GM18867 (cell line): ENCODE data around the gene DOK5.

ENCODE experiments used
- ATAC-seq: cut with Tn5 transposase; IDR thresholded peaks from one replicate; pipeline ENCODE4 v1.9.1; 2021; ENCODE audit warnings: mild to moderate bottlenecking, moderate library complexity; ENCODE audit not compliant: unreplicated experiment

Gene DOK5

GRCh38 chr20:54606380-54606779, 131.0 kb downstream of the DOK5 start:
- no peak for ATAC-seq

GRCh38 chr20:54608039-54608745, 132.8 kb downstream of the DOK5 start:
- no peak for ATAC-seq

DNA sequence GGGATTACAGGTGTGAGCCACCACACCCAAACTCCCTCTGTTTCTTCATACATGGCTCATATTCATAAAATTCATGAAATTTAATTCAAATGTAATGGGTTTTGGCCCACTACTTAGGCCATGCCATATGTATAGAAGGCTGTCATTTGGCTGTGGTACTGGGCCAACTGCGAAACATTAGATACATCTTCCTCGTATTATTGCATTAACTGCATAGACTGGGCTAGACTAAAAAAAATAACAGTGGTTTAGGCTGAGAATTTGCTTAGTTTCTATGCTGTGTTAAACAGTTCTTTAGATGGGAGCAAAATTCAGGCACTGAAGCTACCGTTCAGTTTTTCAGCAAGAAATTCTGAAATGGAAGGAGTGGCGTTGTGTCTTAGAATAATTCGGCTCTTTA, 133.6 kb downstream of the DOK5 start:
- no peak for ATAC-seq

DNA sequence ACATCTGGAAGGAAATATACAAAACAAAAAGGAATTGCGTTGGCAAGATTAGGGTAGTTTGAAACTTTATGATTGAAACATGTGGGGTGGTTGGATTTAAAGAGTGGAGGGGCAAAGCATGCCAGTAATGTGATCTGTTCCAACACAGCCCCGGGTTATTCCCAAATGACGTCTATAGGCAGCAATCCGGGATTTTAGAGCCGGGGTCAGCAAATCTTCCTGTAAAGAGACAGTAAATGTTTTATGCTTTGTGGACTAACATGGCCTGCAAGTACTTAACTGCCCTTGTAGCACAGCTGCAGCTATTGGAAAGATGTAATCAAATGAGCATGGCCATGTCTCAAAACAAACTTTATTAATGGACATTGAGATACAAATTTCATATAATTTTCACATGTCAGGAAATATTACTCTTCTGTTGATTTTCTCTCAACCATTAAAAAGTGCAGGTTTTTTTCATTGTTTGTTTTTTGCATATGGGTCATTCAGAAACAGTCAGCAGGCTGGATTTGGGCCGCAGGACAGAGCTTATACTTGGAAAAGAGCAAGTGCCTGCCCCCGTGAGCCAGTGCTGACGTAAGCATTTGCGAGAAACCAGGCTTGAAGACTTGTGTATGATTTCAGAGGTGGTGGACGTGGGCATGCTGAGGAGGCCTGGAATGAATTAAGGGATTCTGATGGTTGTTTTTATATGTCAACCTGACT, 136.5 kb downstream of the DOK5 start:
- ATAC-seq = no peak

- no peak for ATAC-seq
Measured at GRCh38 chr20:54618412-54618811, 143.0 kb downstream of the DOK5 start.

DNA sequence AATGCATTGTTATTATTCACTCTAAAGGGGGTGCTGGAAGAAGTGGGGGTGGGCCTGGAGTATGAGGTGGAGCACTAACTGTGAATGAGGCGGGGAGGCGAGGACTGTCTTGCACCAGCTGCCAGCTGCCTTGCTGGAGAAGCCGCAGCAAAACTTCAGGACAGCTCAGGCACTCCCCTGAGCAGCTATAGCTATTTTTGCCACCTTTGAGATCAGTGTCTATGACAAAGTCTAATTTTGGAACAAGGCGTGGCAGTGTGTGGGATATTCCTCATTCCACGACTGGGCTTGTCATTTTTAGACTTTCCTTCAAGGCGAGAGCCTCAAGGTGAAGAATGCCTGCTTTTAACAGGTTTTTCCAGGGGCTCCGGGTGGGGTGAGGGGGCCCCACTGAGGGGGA, 143.8 kb downstream of the DOK5 start:
- no peak for ATAC-seq

GRCh38 chr20:54619682-54620081, 144.3 kb downstream of the DOK5 start:
- no peak for ATAC-seq

GRCh38 chr20:54620611-54621010, 145.2 kb downstream of the DOK5 start:
- no peak for ATAC-seq

- ATAC-seq = no peak
Measured at GRCh38 chr20:54622333-54623295, 147.2 kb downstream of the DOK5 start.

GRCh38 chr20:54623991-54624569, 148.7 kb downstream of the DOK5 start:
- no peak for ATAC-seq

- no peak for ATAC-seq
Measured at GRCh38 chr20:54624706-54625390, 149.5 kb downstream of the DOK5 start.

GRCh38 chr20:54625497-54625896, 150.1 kb downstream of the DOK5 start:
- no peak for ATAC-seq

DNA sequence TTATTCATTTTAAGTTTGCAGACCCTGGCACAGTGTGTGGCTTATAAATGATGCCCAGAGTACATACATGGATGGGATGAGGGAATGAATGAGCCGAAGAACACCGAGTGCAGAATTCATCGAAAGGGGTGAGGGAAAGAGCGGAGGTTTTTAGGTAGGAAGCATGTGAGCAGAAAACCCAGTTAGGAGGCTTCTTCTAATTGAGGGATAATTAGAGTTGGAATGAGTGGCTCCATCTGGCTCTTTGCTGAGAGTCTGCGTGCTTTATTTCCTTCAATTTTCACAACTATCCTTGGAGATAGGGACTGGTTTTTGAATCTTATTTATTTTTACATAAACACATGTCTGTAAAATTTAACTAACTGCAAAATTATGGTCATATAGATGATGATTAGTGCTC, 150.7 kb downstream of the DOK5 start:
- no peak for ATAC-seq

GRCh38 chr20:54629632-54630031, 154.2 kb downstream of the DOK5 start:
- ATAC-seq = no peak

GRCh38 chr20:54630582-54630981, 155.2 kb downstream of the DOK5 start:
- ATAC-seq = no peak

GRCh38 chr20:54631059-54631458, 155.7 kb downstream of the DOK5 start:
- ATAC-seq = no peak

GRCh38 chr20:54633374-54634355, 158.3 kb downstream of the DOK5 start:
- peak; percentile 99 for ATAC-seq

GRCh38 chr20:54636575-54636974, 161.2 kb downstream of the DOK5 start:
- ATAC-seq = no peak

DNA sequence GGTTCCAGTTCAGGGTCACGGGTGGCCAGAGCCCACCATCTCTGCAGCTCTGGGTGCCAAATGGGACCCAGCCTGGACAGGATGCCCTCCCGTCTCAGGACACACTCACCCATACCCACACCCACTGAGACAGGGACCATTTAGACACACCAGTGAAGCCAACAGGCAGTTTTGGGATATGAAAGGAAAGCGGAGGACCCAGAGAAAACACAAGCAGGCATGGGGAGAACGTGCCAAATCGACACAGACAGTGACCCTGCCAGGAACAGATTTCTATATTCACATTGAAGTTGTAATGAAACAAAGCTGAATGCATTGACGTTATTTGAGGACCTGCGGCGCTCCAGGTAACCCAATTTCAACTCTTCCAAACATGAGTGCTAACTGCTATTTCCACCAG, 164.5 kb downstream of the DOK5 start:
- ATAC-seq = no peak
